ENCODE measurements around the gene GPR39.
A peak's percentile ranks its signal among the peaks of the same experiment; 100 is the strongest.

GPR39 gene

GRCh38 chr2:132568656-132569055 lies 152.1 kb downstream of the GPR39 start:
- Histone ChIP-seq H3K27me3 (no peaks in the 10 kb centered on the region), H3K9ac (no peak overlapping the region), H3K9me3 (replicated peaks in 1 of 11) (peaks cover 0 to 4% (median 0%) of the 10 kb centered on the region in 11 experiments; a peak in 3 of 22 replicates), H3K4me2 (no peak overlapping the region), H3K4me1 (peaks cover 0 to 42% (median 5%) of the 10 kb centered on the region in 10 experiments; a peak in 9 of 20 replicates), H3K36me3 (no peaks in the 10 kb centered on the region), H3K27ac (no peak overlapping the region), H3K4me3 (no peak overlapping the region), H4K20me1 (no peaks in the 10 kb centered on the region)
- TF ChIP-seq Cebpa-rat (IDR thresholded peaks at IDR 0.05): no peak

GRCh38 chr2:132573444-132574007 lies 156.9 kb downstream of the GPR39 start:
- Histone ChIP-seq H3K4me1 (peaks cover 0 to 80% (median 14%) of the 10 kb centered on the region in 10 experiments; a peak in 12 of 20 replicates), H3K9me3 (replicated peaks in 1 of 11) (0 out of 22 replicates have a peak, but pooled peaks cover 0 to 4% (median 0%) of the 10 kb centered on the region in 11 experiments), H3K4me2 (peak overlapping the region in 3 of 11 experiments; percentile 76 to 85 (median 77); a peak in 6 of 22 replicates), H4K20me1 (no peaks in the 10 kb centered on the region), H3K36me3 (no peaks in the 10 kb centered on the region), H3K27me3 (no peaks in the 10 kb centered on the region), H3K4me3 (no peak overlapping the region), H3K9ac (no peak overlapping the region), H3K27ac (peak overlapping the region in 2 of 11 experiments; percentile 38 to 39; a peak in 2 of 22 replicates)
- TF ChIP-seq Cebpa-rat (IDR thresholded peaks at IDR 0.05): no peak

GRCh38 chr2:132577686-132578085 lies 161.1 kb downstream of the GPR39 start:
- Histone ChIP-seq H3K4me1 (peaks cover 0 to 66% (median 11%) of the 10 kb centered on the region in 10 experiments; a peak in 12 of 20 replicates), H3K9me3 (replicated peaks in 1 of 11) (no peaks in the 10 kb centered on the region), H3K27me3 (no peaks in the 10 kb centered on the region), H3K36me3 (no peaks in the 10 kb centered on the region), H3K9ac (peak overlapping the region in 3 of 11 experiments; percentile 24 to 41 (median 34); a peak in 3 of 22 replicates), H3K4me2 (peak overlapping the region in 5 of 11 experiments; percentile 24 to 87 (median 58); a peak in 7 of 22 replicates), H3K4me3 (no peak overlapping the region), H4K20me1 (no peaks in the 10 kb centered on the region), H3K27ac (peak overlapping the region in 7 of 11 experiments; percentile 11 to 80 (median 68); a peak in 13 of 22 replicates)
- peak in 2 of 11 experiments; percentile 46 to 59; a peak in 3 of 22 replicates for TF ChIP-seq Cebpa-rat (IDR thresholded peaks at IDR 0.05)

GRCh38 chr2:132581591-132581990 lies 165.0 kb downstream of the GPR39 start:
- no peaks in the 10 kb centered on the region for H4K20me1 ChIP-seq
- H3K27ac ChIP-seq: no peak overlapping the region
- H3K9me3 ChIP-seq (replicated peaks in 1 of 11): no peaks in the 10 kb centered on the region
- H3K4me3 ChIP-seq: no peak overlapping the region
- H3K9ac ChIP-seq: no peak overlapping the region
- peaks cover 0 to 33% (median 7%) of the 10 kb centered on the region in 10 experiments; a peak in 12 of 20 replicates for H3K4me1 ChIP-seq
- TF ChIP-seq Cebpa-rat (IDR thresholded peaks at IDR 0.05): no peak
- H3K27me3 ChIP-seq: no peaks in the 10 kb centered on the region
- H3K36me3 ChIP-seq: no peaks in the 10 kb centered on the region
- H3K4me2 ChIP-seq: no peak overlapping the region

- Histone ChIP-seq H4K20me1 (no peaks in the 10 kb centered on the region), H3K4me2 (no peak overlapping the region), H3K9ac (no peak overlapping the region), H3K9me3 (replicated peaks in 1 of 11) (no peaks in the 10 kb centered on the region), H3K27ac (no peak overlapping the region), H3K4me3 (no peak overlapping the region), H3K27me3 (no peaks in the 10 kb centered on the region), H3K4me1 (peaks cover 0 to 28% (median 5%) of the 10 kb centered on the region in 10 experiments; a peak in 12 of 20 replicates), H3K36me3 (no peaks in the 10 kb centered on the region)
- TF ChIP-seq Cebpa-rat (IDR thresholded peaks at IDR 0.05): no peak
Measured at GRCh38 chr2:132581991-132582738, 165.6 kb downstream of the GPR39 start.

GRCh38 chr2:132583666-132584360 lies 167.2 kb downstream of the GPR39 start:
- no peak overlapping the region for H3K27ac ChIP-seq
- TF ChIP-seq Cebpa-rat (IDR thresholded peaks at IDR 0.05): no peak
- H3K9me3 ChIP-seq (replicated peaks in 1 of 11): no peaks in the 10 kb centered on the region
- H3K4me3 ChIP-seq: no peak overlapping the region
- H3K4me1 ChIP-seq: peaks cover 0 to 15% (median 2%) of the 10 kb centered on the region in 10 experiments; a peak in 8 of 20 replicates
- no peak overlapping the region for H3K9ac ChIP-seq
- H3K4me2 ChIP-seq: no peak overlapping the region
- H4K20me1 ChIP-seq: no peaks in the 10 kb centered on the region
- H3K27me3 ChIP-seq: no peaks in the 10 kb centered on the region
- no peaks in the 10 kb centered on the region for H3K36me3 ChIP-seq

- no peaks in the 10 kb centered on the region for H3K36me3 ChIP-seq
- no peak overlapping the region for H3K27ac ChIP-seq
- no peak overlapping the region for H3K4me2 ChIP-seq
- H3K9me3 ChIP-seq (replicated peaks in 1 of 11): no peaks in the 10 kb centered on the region
- no peaks in the 10 kb centered on the region for H3K27me3 ChIP-seq
- no peak overlapping the region for H3K9ac ChIP-seq
- no peak for TF ChIP-seq Cebpa-rat (IDR thresholded peaks at IDR 0.05)
- H3K4me3 ChIP-seq: no peak overlapping the region
- H3K4me1 ChIP-seq: peaks cover 0 to under 1% (median 0%) of the 10 kb centered on the region in 10 experiments; a peak in 1 of 20 replicates
- H4K20me1 ChIP-seq: no peaks in the 10 kb centered on the region
Measured at GRCh38 chr2:132584976-132585817, 168.6 kb downstream of the GPR39 start.

- Histone ChIP-seq H3K4me1 (no peaks in the 10 kb centered on the region), H3K9ac (no peak overlapping the region), H3K9me3 (replicated peaks in 1 of 11) (no peaks in the 10 kb centered on the region), H3K36me3 (no peaks in the 10 kb centered on the region), H3K27ac (no peak overlapping the region), H3K4me3 (no peak overlapping the region), H3K27me3 (no peaks in the 10 kb centered on the region), H3K4me2 (no peak overlapping the region), H4K20me1 (no peaks in the 10 kb centered on the region)
- no peak for TF ChIP-seq Cebpa-rat (IDR thresholded peaks at IDR 0.05)
Measured at GRCh38 chr2:132586101-132586511, 169.5 kb downstream of the GPR39 start.

Measured in BLaER1 treated with 17β-estradiol and CSF1 and Interleukin-3, amounts not matched to agents 10 nM and 100 nM (cell line).